ENCODE measurements around the gene CRYAB.

Gene CRYAB

GRCh38 chr11:111909378-111909777 is 2.2 kb downstream of the CRYAB start:
- no peaks in the 10 kb centered on the region for H4K20me1 ChIP-seq (ENCODE audit: insufficient read depth, low read length, poor library complexity, severe bottlenecking)
- no peak overlapping the region for H3K4me2 ChIP-seq (ENCODE audit: low read depth, low read length, poor library complexity, severe bottlenecking)
- H3K9ac ChIP-seq (ENCODE audit: low read depth, low read length, poor library complexity, severe bottlenecking) = no peak overlapping the region
- no peaks in the 10 kb centered on the region for H3K9me3 ChIP-seq (ENCODE audit: insufficient read depth, low read depth, low read length)
- no peaks in the 10 kb centered on the region for H3K36me3 ChIP-seq (ENCODE audit: insufficient read depth, low read length)
- TF ChIP-seq EZH2phosphoT487 (IDR thresholded peaks at IDR 0.05; ENCODE audit: borderline replicate concordance) = no peak
- TF ChIP-seq CTCF (conservative IDR thresholded peaks at IDR 0.05; ENCODE audit: low read length) = no peak
- H2AFZ ChIP-seq (ENCODE audit: low read length) = no peak overlapping the region
- H3F3A ChIP-seq (ENCODE audit: low read depth) = no peaks in the 10 kb centered on the region
- no peaks in the 10 kb centered on the region for H3K79me2 ChIP-seq (ENCODE audit: insufficient read depth, low read length)
- no peaks in the 10 kb centered on the region for H3K4me1 ChIP-seq (ENCODE audit: insufficient read depth, low read length, poor library complexity, severe bottlenecking)
- H3K27me3 ChIP-seq (ENCODE audit: insufficient read depth, low read length, poor library complexity, severe bottlenecking) = no peaks in the 10 kb centered on the region
- no peaks in the 10 kb centered on the region for H3K9me2 ChIP-seq (replicated peaks; ENCODE audit: low read depth, low read length)
- no peak overlapping the region for H3K4me3 ChIP-seq (ENCODE audit: low read length, poor library complexity, severe bottlenecking)

DNA sequence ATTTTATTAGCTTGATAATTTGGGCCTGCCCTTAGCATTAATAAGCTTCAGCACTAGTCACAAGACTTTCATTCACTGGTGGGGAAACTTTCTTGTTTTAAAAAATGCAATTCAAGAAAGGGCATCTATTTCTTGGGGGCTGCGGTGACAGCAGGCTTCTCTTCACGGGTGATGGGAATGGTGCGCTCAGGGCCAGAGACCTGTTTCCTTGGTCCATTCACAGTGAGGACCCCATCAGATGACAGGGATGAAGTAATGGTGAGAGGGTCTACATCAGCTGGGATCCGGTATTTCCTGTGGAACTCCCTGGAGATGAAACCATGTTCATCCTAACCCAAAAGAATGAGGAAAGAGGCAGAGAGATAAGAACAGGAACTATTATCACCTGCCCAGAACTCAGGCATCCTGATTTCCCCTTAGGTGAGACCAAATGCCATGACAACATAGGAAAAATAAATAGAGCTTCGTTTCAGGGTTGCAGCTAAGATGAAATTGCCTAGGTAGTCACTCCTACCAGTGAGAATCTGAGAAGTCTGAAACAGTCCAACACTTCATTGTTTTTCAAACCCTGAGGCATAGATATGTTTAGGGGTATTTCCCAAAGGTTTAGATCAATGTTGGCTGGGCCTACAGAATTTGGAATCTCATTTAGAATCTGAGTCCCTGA is 2.8 kb downstream of the CRYAB start:
- no peak overlapping the region for H3K4me3 ChIP-seq (ENCODE audit: low read length, poor library complexity, severe bottlenecking)
- no peak overlapping the region for H3K4me2 ChIP-seq (ENCODE audit: low read depth, low read length, poor library complexity, severe bottlenecking)
- no peak overlapping the region for H3K9ac ChIP-seq (ENCODE audit: low read depth, low read length, poor library complexity, severe bottlenecking)
- no peaks in the 10 kb centered on the region for H3K9me3 ChIP-seq (ENCODE audit: insufficient read depth, low read depth, low read length)
- no peaks in the 10 kb centered on the region for H3K9me2 ChIP-seq (replicated peaks; ENCODE audit: low read depth, low read length)
- H3K36me3 ChIP-seq (ENCODE audit: insufficient read depth, low read length) = no peaks in the 10 kb centered on the region
- H3K27me3 ChIP-seq (ENCODE audit: insufficient read depth, low read length, poor library complexity, severe bottlenecking) = no peaks in the 10 kb centered on the region
- H3K79me2 ChIP-seq (ENCODE audit: insufficient read depth, low read length) = no peaks in the 10 kb centered on the region
- no peaks in the 10 kb centered on the region for H3K4me1 ChIP-seq (ENCODE audit: insufficient read depth, low read length, poor library complexity, severe bottlenecking)
- no peak overlapping the region for H2AFZ ChIP-seq (ENCODE audit: low read length)
- H3F3A ChIP-seq (ENCODE audit: low read depth) = no peaks in the 10 kb centered on the region
- no peak for TF ChIP-seq EZH2phosphoT487 (IDR thresholded peaks at IDR 0.05; ENCODE audit: borderline replicate concordance)
- TF ChIP-seq CTCF (conservative IDR thresholded peaks at IDR 0.05; ENCODE audit: low read length) = no peak
- H4K20me1 ChIP-seq (ENCODE audit: insufficient read depth, low read length, poor library complexity, severe bottlenecking) = no peaks in the 10 kb centered on the region

DNA sequence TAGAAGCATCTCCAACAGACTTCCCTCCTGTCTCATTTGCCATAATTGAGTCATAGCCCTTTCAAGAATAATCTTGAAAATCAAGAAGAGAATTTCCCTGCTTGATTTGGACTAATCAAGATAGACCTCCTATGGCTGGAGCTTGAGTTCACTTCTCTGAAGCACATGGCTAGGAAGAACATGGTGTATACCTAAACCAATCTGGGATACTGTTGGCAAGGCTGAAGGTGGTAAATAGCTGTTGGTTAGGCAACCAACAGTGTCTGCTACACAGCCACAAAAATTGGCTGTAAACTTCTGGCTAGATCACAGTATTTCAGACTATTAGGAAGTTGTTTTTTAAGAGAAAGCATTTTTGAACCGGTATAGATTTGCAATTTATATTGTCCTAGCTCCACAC is 4.9 kb downstream of the CRYAB start:
- no peaks in the 10 kb centered on the region for H3F3A ChIP-seq (ENCODE audit: low read depth)
- no peak overlapping the region for H3K9ac ChIP-seq (ENCODE audit: low read depth, low read length, poor library complexity, severe bottlenecking)
- no peaks in the 10 kb centered on the region for H3K9me3 ChIP-seq (ENCODE audit: insufficient read depth, low read depth, low read length)
- no peaks in the 10 kb centered on the region for H3K27me3 ChIP-seq (ENCODE audit: insufficient read depth, low read length, poor library complexity, severe bottlenecking)
- TF ChIP-seq CTCF (conservative IDR thresholded peaks at IDR 0.05; ENCODE audit: low read length) (no peak), EZH2phosphoT487 (IDR thresholded peaks at IDR 0.05; ENCODE audit: borderline replicate concordance) (no peak)
- no peak overlapping the region for H2AFZ ChIP-seq (ENCODE audit: low read length)
- H3K79me2 ChIP-seq (ENCODE audit: insufficient read depth, low read length) = no peaks in the 10 kb centered on the region
- H3K4me3 ChIP-seq (ENCODE audit: low read length, poor library complexity, severe bottlenecking) = no peak overlapping the region
- no peaks in the 10 kb centered on the region for H3K36me3 ChIP-seq (ENCODE audit: insufficient read depth, low read length)
- H3K4me1 ChIP-seq (ENCODE audit: insufficient read depth, low read length, poor library complexity, severe bottlenecking) = no peaks in the 10 kb centered on the region
- no peaks in the 10 kb centered on the region for H4K20me1 ChIP-seq (ENCODE audit: insufficient read depth, low read length, poor library complexity, severe bottlenecking)
- no peaks in the 10 kb centered on the region for H3K9me2 ChIP-seq (replicated peaks; ENCODE audit: low read depth, low read length)
- H3K4me2 ChIP-seq (ENCODE audit: low read depth, low read length, poor library complexity, severe bottlenecking) = no peak overlapping the region
